HAP-1 (cell line): ENCODE results near the gene ATXN2.

Source experiments
- DNase-seq, 2 experiments: peaks; one replicate each; pipeline ENCODE4 v3.0.0-alpha.2; 2016 to 2020; ENCODE audit warnings: low spot score in 2 of 2
- H3K27me3 ChIP-seq: fragments of 250-450 bp; sonication (Bioruptor Pico); 2 replicates; pipeline ENCODE4 v1.5.1; 2020; ENCODE audit warnings: low read depth, mild to moderate bottlenecking, moderate library complexity
- H3K36me3 ChIP-seq: fragments of 250-450 bp; sonication (Bioruptor Pico); replicated peaks from 2 replicates; pipeline ENCODE4 v1.5.1; 2020; ENCODE audit warnings: mild to moderate bottlenecking
- H3K4me1 ChIP-seq: fragments of 250-450 bp; sonication (Bioruptor Pico); 2 replicates; pipeline ENCODE4 v1.5.1; 2020; ENCODE audit warnings: mild to moderate bottlenecking
- H3K4me3 ChIP-seq: fragments of 250-450 bp; sonication (Bioruptor Pico); 2 replicates; pipeline ENCODE4 v1.5.1; 2020; ENCODE audit warnings: mild to moderate bottlenecking, moderate library complexity
- H3K9me3 ChIP-seq: fragments of 250-450 bp; sonication (Bioruptor Pico); 2 replicates; pipeline ENCODE4 v1.5.1; 2020; ENCODE audit warnings: mild to moderate bottlenecking, moderate library complexity
- in situ Hi-C: fragments of 300-500 bp; cut with MboI; formaldehyde crosslinking; loops from 3 replicates; pipeline ENCODE4 v1.14.3; 2020; ENCODE audit warnings: low sequenced_read_pairs, inconsistent platforms, mixed read lengths

Gene ATXN2

DNA sequence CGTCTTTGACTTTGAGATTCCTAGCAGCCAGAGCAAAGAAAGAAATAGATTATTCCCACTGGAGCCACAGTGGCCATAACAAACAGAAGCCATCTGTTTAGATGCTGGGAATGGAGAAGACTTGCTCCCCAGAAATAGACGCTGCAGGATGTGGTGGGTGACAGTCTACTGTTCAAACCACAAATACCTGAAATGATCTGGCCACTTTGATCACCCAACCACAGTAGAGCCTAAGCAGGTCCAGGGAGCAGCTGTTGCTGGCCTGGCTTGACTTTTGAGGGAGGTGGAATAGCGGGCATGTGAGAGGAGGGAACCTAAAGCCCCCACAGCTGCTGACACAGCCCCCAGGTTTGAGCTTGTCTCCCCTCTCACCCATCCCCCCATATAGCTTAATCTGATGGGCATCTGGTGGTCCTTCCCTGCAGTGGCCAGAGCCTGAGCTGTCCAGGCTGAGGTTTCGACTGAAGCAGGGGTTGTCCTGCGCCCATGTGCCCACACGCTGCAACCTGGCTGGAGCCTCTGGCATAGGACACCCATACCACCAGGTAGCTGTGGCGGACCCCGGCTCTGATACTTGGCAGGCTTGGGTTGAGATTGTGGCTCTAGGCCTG is 154.7 kb downstream of the ATXN2 start:
- no peak for DNase-seq
- H3K4me1 ChIP-seq, result no peaks in the 10 kb centered on the region; the same call in 1 of the 2 replicates
- peaks cover 41% of the 10 kb centered on the region for H3K36me3 ChIP-seq
- in situ Hi-C loops, result no loop called here
- H3K27me3 ChIP-seq, result no peaks in the 10 kb centered on the region
- no peaks in the 10 kb centered on the region for H3K9me3 ChIP-seq
- H3K4me3 ChIP-seq, result no peak overlapping the region

GRCh38 chr12:111443586-111443985 is 155.5 kb downstream of the ATXN2 start:
- Histone ChIP-seq H3K36me3 (peaks cover 32% of the 10 kb centered on the region), H3K27me3 (no peaks in the 10 kb centered on the region), H3K9me3 (no peaks in the 10 kb centered on the region), H3K4me3 (no peak overlapping the region), H3K4me1 (no peaks in the 10 kb centered on the region; the same call in 1 of the 2 replicates)
- no peak for DNase-seq
- in situ Hi-C loops, result no loop called here

GRCh38 chr12:111443086-111443485 is 156.0 kb downstream of the ATXN2 start:
- DNase-seq, result no peak
- in situ Hi-C loops, result no loop called here
- Histone ChIP-seq H3K9me3 (no peaks in the 10 kb centered on the region), H3K27me3 (no peaks in the 10 kb centered on the region), H3K4me3 (no peak overlapping the region), H3K4me1 (no peaks in the 10 kb centered on the region; the same call in 1 of the 2 replicates), H3K36me3 (peaks cover 27% of the 10 kb centered on the region)

DNA sequence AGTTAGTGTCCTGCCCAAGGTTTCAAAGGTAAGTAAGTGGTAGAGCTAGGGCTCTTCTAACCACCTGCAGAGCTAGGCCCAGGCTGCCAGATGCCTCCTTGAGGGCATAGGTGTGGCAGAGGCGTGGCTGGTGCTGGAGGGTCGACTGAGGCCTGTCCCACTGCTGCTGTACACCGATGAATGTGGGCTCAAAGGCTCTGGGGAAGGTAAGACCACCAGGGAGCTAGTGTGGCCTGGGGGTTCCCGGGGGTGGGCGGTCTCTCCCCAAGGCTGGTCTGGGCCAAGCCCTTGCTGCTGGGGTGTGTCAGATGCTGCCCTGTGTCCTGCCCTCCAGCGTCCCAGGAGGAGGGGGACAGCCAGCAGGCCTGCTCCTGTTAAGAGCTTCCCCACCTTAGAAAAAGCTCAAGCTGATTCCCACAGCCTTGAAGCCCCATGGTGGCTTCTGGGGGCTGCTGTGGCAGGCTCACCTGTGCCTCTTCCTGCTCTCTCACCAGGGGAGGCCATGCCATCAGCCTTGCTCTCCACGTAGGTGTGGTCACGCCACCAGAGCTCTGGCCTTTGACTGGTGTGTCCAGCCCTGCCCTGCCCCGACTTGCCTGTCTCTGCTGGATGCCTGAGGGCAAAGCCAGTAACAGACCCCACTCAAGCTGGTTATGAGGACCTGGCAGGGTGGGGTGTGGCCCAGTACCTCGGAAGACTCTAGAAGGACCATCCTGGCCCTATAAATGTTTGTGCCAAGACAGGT is 156.6 kb downstream of the ATXN2 start:
- Histone ChIP-seq H3K4me1 (no peaks in the 10 kb centered on the region; the same call in 1 of the 2 replicates), H3K36me3 (peaks cover 21% of the 10 kb centered on the region), H3K4me3 (no peak overlapping the region), H3K9me3 (no peaks in the 10 kb centered on the region), H3K27me3 (no peaks in the 10 kb centered on the region)
- in situ Hi-C loops, result no loop called here
- no peak for DNase-seq

- no peak for DNase-seq
- in situ Hi-C loops, result no loop called here
These were observed 157.8 kb downstream of the ATXN2 start for GRCh38 chr12:111441107-111441928.

GRCh38 chr12:111440631-111441030 is 158.5 kb downstream of the ATXN2 start:
- Histone ChIP-seq H3K36me3 (peaks cover 5% of the 10 kb centered on the region), H3K4me1 (no peaks in the 10 kb centered on the region; the same call in 1 of the 2 replicates), H3K27me3 (no peaks in the 10 kb centered on the region), H3K9me3 (no peaks in the 10 kb centered on the region), H3K4me3 (no peak overlapping the region)
- DNase-seq, result no peak
- in situ Hi-C loops, result no loop called here

More at GRCh38 chr12:111441107-111441928, 157.8 kb downstream of the ATXN2 start:
- peaks cover 12% of the 10 kb centered on the region for H3K36me3 ChIP-seq
- no peaks in the 10 kb centered on the region for H3K27me3 ChIP-seq
- no peaks in the 10 kb centered on the region for H3K9me3 ChIP-seq
- H3K4me3 ChIP-seq, result no peak overlapping the region
- H3K4me1 ChIP-seq, result no peaks in the 10 kb centered on the region; the same call in 1 of the 2 replicates

GRCh38 chr12:111440152-111440551 is 159.0 kb downstream of the ATXN2 start:
- in situ Hi-C loops, result no loop called here
- Histone ChIP-seq H3K4me3 (no peak overlapping the region), H3K9me3 (no peaks in the 10 kb centered on the region), H3K27me3 (no peaks in the 10 kb centered on the region), H3K36me3 (peaks cover under 1% of the 10 kb centered on the region), H3K4me1 (peaks cover under 1% of the 10 kb centered on the region)
- DNase-seq, result no peak

- no peak for DNase-seq
- in situ Hi-C loops, result no loop called here
- no peaks in the 10 kb centered on the region for H3K27me3 ChIP-seq
- no peaks in the 10 kb centered on the region for H3K36me3 ChIP-seq
- peaks cover 5% of the 10 kb centered on the region for H3K4me1 ChIP-seq
- H3K9me3 ChIP-seq, result no peaks in the 10 kb centered on the region
- no peak overlapping the region for H3K4me3 ChIP-seq
These were observed 159.4 kb downstream of the ATXN2 start for GRCh38 chr12:111439657-111440151.

DNA sequence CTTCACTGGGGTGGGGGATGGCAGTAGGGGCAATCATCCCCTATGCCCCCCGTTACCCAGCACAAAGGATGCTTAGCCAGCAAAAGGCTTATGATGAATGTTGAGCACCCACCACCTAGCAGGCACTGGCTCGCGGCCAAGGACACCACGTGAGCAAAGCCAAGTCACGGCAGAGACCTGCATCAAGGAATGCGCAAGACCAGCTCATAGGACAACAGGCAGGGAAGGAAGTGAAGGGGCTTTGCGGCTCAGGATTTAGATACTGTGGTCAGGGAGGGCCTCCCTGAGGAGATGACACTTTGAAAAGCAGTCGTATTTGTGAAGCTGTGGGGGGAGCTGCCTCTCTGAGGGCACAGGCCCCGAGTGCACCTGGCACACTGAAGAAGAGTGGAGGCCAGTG is 160.6 kb downstream of the ATXN2 start:
- Histone ChIP-seq H3K36me3 (no peaks in the 10 kb centered on the region), H3K4me1 (peaks cover 10% of the 10 kb centered on the region), H3K27me3 (no peaks in the 10 kb centered on the region), H3K4me3 (no peak overlapping the region), H3K9me3 (no peaks in the 10 kb centered on the region)
- in situ Hi-C loops, result no loop called here
- DNase-seq, result peak in 1 of 2 experiments; percentile 35

- H3K4me1 ChIP-seq, result peaks cover 10% of the 10 kb centered on the region
- no peaks in the 10 kb centered on the region for H3K9me3 ChIP-seq
- no peak for DNase-seq
- no peaks in the 10 kb centered on the region for H3K27me3 ChIP-seq
- in situ Hi-C loops, result no loop called here
- no peak overlapping the region for H3K4me3 ChIP-seq
- H3K36me3 ChIP-seq, result no peaks in the 10 kb centered on the region
These were observed 161.2 kb downstream of the ATXN2 start for GRCh38 chr12:111437816-111438454.

DNA sequence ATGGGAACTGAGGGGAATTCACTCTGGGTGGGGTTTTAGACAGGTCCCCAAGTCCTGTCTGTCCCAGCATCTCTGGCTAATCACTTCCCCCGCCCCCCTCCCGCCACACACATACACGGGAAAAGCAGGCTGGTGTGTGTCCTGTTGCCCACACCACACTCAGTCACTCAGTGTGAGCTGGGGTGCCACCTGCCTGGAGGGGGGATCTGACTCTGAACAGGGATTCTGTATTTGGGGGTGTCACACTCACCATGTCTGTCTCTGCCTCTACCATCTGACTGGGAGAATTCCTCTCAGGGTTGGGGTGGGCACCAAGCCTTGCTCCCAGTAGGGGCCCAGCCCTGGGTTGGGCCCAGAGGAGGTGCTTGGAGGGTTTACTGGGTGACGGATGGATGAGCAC is 162.3 kb downstream of the ATXN2 start:
- Histone ChIP-seq H3K36me3 (no peaks in the 10 kb centered on the region), H3K4me3 (no peak overlapping the region), H3K9me3 (no peaks in the 10 kb centered on the region), H3K27me3 (no peaks in the 10 kb centered on the region), H3K4me1 (peaks cover 13% of the 10 kb centered on the region)
- DNase-seq, result no peak
- in situ Hi-C loops, result no loop called here

GRCh38 chr12:111436266-111436665 is 162.8 kb downstream of the ATXN2 start:
- peaks cover 17% of the 10 kb centered on the region for H3K4me1 ChIP-seq
- H3K9me3 ChIP-seq, result no peaks in the 10 kb centered on the region
- in situ Hi-C loops, result no loop called here
- DNase-seq, result no peak
- no peak overlapping the region for H3K4me3 ChIP-seq
- H3K27me3 ChIP-seq, result no peaks in the 10 kb centered on the region
- H3K36me3 ChIP-seq, result no peaks in the 10 kb centered on the region

- in situ Hi-C loops, result no loop called here
- H3K4me1 ChIP-seq, result peaks cover 17% of the 10 kb centered on the region
- no peaks in the 10 kb centered on the region for H3K27me3 ChIP-seq
- no peaks in the 10 kb centered on the region for H3K36me3 ChIP-seq
- no peaks in the 10 kb centered on the region for H3K9me3 ChIP-seq
- no peak for DNase-seq
- no peak overlapping the region for H3K4me3 ChIP-seq
These were observed 163.4 kb downstream of the ATXN2 start for GRCh38 chr12:111435661-111436201.
